Mesodermal cell (in vitro differentiated cells): Measurements from ENCODE around the gene PELI2.

ENCODE experiments used
- H3K27ac ChIP-seq: 2 replicates; pipeline ENCODE4 v1.7.0; 2013; ENCODE audit warnings: mild to moderate bottlenecking, low read depth, low read length, moderate library complexity; ENCODE audit not compliant: severe bottlenecking
- H3K36me3 ChIP-seq: 2 replicates; pipeline ENCODE4 v1.7.1; 2013; ENCODE audit warnings: mild to moderate bottlenecking, low read length, moderate library complexity; ENCODE audit not compliant: control insufficient read depth, insufficient read depth
- H3K4me1 ChIP-seq: one replicate; pipeline ENCODE4 v1.7.1; 2013; ENCODE audit warnings: mild to moderate bottlenecking, low read length; ENCODE audit not compliant: insufficient read depth, control insufficient read depth, poor library complexity, severe bottlenecking
- H3K4me3 ChIP-seq: 2 replicates; pipeline ENCODE4 v1.7.0; 2013; ENCODE audit warnings: low read length, control low read depth, mild to moderate bottlenecking; ENCODE audit not compliant: insufficient read depth, poor library complexity, severe bottlenecking; ENCODE audit errors: extremely low read depth
- H3K9me3 ChIP-seq: 2 replicates; pipeline ENCODE4 v1.7.1; 2013; ENCODE audit warnings: mild to moderate bottlenecking, low read length, moderate library complexity; ENCODE audit not compliant: control insufficient read depth
- WGBS, 2 experiments: methylation state at CpG; one replicate each; pipeline ENCODE4 v1.1.5; 2013; ENCODE audit warnings: missing lambda C conversion rate in 2 of 2; ENCODE audit not compliant: insufficient coverage in 2 of 2; 5-methylcytosine and 5-hydroxymethylcytosine counted together

PELI2 gene

DNA sequence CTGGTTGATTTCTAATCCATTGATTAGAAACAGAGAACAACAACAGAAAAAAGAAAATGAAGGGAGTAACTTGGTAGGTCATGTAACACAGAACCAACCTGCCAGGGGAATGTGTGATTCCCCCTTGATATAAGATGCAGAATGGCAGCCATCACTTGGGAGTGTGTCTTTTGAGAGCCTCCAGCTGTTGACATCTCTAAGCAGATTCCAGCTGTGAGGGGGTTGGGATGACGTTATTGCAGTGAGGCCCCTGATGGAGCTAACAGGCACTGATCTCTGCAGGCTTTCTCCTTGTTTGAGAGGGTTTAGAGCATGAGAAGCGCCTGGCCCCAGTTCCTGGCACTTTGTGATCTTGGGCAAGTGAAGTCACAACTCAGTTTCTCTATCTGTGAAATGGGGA is 124.9 kb downstream of the PELI2 start:
- H3K4me1 ChIP-seq: peaks cover 7% of the 10 kb centered on the region
- no peak overlapping the region for H3K27ac ChIP-seq
- H3K9me3 ChIP-seq: no peaks in the 10 kb centered on the region
- 14 to 50% methylated on average over 1 of the region's 2 CpGs for WGBS, 2 experiments
- no peak overlapping the region for H3K4me3 ChIP-seq
- no peaks in the 10 kb centered on the region for H3K36me3 ChIP-seq

DNA sequence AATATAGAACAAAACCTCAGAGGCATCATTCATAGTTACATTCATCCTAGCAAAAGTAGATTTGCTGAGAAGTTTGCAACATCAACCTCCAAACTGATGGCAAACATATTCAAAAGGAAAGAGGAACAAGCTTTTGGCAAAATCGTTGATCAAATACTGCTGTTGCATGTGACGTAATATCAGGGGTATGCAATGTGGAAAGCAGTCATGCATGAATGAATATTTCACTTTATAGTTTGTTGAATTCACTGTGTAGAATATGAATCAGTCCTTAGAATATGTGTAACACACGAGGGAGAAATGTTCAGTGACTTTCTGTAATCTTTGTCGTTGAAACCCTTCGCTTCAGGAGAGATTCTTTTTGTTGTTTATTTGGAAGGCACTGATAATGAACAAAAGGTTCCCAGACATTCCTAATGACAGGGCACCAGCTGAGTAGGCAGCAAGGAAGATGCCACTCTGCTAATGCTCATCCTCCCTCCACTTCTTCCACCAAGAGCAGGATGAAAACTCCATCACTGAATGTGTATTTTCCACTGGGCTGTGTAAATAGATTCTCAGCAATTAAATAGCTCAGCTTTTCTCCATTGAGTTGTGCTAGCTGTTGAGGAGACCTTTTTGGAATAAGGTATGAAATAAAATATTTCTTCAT is 126.1 kb downstream of the PELI2 start:
- Histone ChIP-seq H3K27ac (no peak overlapping the region), H3K9me3 (no peaks in the 10 kb centered on the region), H3K4me1 (peaks cover 7% of the 10 kb centered on the region), H3K36me3 (no peaks in the 10 kb centered on the region), H3K4me3 (no peak overlapping the region)
- WGBS, 2 experiments: 93 to 94% methylated on average over 2 to 5 of the region's 5 CpGs

DNA sequence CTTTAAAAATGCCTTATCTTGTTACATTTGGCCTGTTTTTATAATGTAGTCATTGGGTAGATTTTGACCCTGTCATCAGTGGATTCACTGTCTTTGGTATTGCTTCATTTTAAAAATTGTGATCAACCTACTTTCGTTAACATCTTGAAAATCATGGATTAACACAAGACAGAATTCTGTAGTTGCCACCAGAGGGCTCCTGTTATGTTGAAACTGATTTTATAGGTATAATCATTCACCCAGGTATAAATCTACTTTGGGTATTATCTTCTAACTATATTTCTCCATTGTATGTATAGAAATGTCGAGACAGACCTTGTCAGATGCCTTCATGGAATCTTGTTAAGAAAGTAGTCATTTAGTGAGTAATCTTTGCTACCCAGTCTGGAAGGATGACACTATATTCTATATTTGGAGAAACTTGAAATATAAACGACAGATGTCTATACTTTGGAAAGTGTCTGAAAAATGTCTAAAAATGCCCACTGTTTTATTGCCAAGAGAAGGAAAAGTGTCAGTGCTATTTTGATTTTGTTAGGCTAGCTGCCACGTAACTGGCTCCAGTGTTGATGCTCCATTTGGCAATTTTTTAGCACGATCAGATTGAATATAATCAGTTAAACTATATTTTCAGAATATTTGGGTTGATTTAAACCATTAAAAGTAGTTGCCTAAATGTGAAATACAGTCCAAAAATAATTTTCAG is 129.4 kb downstream of the PELI2 start:
- Histone ChIP-seq H3K4me3 (no peak overlapping the region), H3K4me1 (peaks cover 7% of the 10 kb centered on the region), H3K27ac (no peak overlapping the region), H3K36me3 (no peaks in the 10 kb centered on the region), H3K9me3 (no peaks in the 10 kb centered on the region)
- WGBS, 2 experiments: 100% methylated on average over 1 of the region's 5 CpGs

DNA sequence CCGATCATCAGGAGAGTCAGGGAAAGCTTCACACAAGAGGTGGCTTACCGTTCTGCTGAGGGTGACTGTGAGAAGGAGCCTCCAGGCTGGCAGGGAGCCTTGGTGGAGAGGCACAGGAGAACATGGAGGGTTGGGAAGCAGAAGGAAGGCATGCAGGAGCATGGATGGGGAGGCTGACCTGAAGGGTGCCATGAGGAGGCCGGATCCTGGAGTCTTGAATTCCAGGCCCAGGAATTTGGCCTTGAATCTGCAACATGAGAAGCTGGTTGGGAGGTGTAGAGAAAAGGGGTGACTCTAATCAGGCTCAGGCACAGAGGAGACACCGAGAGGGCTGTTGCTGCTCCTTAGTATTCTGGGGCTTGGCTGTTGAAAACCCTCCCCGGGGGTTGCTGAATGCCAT is 130.2 kb downstream of the PELI2 start:
- Histone ChIP-seq H3K36me3 (no peaks in the 10 kb centered on the region), H3K9me3 (no peaks in the 10 kb centered on the region), H3K4me1 (peaks cover 7% of the 10 kb centered on the region), H3K27ac (no peak overlapping the region), H3K4me3 (no peak overlapping the region)
- 86 to 87% methylated on average over 5 of the region's 5 CpGs for WGBS, 2 experiments

DNA sequence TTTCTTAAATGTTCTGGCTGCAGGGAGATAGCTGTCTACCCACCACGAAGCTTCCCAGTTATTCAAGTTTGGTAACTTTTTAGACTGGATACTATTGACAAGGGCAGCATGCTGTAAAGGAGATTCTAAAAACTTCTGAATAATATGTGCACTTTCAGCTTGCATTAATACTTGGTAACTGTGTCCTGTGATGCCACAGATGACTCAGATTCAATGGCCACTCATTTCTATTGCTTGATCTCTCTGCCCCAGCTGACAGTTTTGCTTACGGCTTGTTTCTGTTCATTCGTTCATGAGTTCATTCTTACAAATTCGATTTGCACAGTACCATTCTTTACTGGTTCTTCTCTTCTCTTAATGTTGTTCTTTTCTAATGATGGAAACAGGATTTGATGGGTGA is 142.8 kb downstream of the PELI2 start:
- Histone ChIP-seq H3K9me3 (peaks cover 4% of the 10 kb centered on the region), H3K27ac (no peak overlapping the region), H3K36me3 (peaks cover 2% of the 10 kb centered on the region), H3K4me3 (no peak overlapping the region), H3K4me1 (no peaks in the 10 kb centered on the region)
- 96 to 100% methylated on average over 3 to 4 of the region's 4 CpGs for WGBS, 2 experiments

DNA sequence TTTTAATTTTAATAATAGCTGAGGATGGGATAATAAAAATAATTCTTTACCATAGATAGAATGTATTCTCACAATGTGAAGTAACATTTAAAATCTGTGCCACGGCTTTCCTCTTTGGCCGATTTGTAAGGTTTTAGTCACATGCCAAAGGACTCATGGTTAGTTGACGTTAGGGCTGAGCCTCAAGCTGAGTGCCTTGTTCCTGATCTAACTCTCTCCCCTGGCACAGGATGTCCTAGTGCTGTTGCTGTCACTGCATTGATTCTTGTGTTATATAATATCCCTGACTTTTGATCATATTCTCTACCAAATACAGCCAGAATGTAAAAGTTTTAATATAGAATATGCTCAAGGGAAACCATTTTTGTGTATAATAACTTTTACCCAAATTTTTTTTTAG is 144.3 kb downstream of the PELI2 start:
- Histone ChIP-seq H3K27ac (no peak overlapping the region), H3K4me1 (no peaks in the 10 kb centered on the region), H3K36me3 (peaks cover 2% of the 10 kb centered on the region), H3K9me3 (peaks cover 4% of the 10 kb centered on the region), H3K4me3 (no peak overlapping the region)
- 90% methylated on average over 2 of the region's 3 CpGs; no CpG with 5 or more reads in 1 of the 2 experiments for WGBS, 2 experiments

DNA sequence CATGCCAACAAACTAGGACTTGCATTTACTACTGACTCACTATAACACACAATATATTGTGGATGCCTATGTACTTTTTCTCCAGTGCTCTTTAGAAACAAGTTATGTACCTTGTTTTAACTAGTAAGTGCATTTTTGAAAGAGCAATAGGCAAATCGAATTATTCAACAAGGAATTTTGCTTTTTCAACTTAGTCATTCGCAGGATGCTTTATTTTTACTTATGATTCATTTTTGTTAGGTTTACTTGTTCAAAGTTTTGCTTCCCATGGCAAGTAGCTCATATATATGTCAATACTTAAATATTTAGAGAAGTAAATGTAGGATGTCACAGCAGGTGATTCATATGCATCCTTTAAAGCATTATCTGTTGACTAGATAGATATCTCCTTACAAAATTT is 149.8 kb downstream of the PELI2 start:
- H3K36me3 ChIP-seq: no peaks in the 10 kb centered on the region
- H3K27ac ChIP-seq: no peak overlapping the region

DNA sequence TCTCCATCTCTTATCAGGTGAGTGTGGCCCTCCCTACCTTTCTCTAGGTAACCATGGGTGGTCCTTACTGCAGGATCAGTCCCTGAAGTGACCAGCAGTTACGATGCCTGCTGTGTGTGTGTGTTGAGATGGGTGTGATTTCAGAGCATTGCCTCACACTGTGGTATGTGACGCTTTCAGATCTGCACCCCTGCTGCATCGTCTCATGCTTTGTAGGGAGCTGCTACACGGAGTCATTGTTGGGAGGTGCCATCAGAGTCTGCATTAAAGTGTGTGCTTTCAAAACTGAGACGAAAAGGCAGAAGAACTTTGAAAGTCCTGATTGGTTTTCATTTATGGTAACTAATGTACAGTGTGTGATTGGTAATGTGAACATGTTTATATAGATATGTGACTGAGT is 150.5 kb downstream of the PELI2 start:
- Histone ChIP-seq H3K36me3 (no peaks in the 10 kb centered on the region), H3K4me1 (no peaks in the 10 kb centered on the region), H3K9me3 (no peaks in the 10 kb centered on the region), H3K27ac (no peak overlapping the region), H3K4me3 (no peak overlapping the region)
- 78 to 84% methylated on average over 4 of the region's 5 CpGs for WGBS, 2 experiments

More for the DNA sequence above, 149.8 kb downstream of the PELI2 start:
- Histone ChIP-seq H3K4me3 (no peak overlapping the region), H3K9me3 (no peaks in the 10 kb centered on the region), H3K4me1 (no peaks in the 10 kb centered on the region)
- no CpG with 5 or more reads among the region's 2 CpGs for WGBS, 2 experiments

DNA sequence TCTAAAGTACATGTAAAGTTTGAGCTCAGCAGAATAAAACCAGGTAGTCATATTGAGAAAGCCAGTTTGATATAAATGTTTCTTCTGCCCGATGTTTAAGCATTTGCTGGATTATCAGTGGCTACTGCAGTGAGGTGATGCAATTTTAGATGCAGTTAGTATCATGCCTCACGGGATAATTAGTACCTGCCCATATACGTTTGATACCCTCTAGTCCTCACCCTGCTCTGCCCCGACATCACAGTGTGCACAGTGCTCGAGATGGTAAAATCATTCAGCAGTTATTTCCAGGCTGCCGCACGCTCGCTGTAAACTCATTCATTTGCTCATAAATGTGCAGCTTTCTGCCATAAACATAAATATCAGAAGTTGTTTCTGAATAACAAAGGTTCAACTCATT is 152.7 kb downstream of the PELI2 start:
- Histone ChIP-seq H3K9me3 (no peaks in the 10 kb centered on the region), H3K4me1 (no peaks in the 10 kb centered on the region), H3K4me3 (no peak overlapping the region), H3K27ac (no peak overlapping the region), H3K36me3 (no peaks in the 10 kb centered on the region)
- WGBS, 2 experiments: 90 to 92% methylated on average over 6 to 7 of the region's 8 CpGs

DNA sequence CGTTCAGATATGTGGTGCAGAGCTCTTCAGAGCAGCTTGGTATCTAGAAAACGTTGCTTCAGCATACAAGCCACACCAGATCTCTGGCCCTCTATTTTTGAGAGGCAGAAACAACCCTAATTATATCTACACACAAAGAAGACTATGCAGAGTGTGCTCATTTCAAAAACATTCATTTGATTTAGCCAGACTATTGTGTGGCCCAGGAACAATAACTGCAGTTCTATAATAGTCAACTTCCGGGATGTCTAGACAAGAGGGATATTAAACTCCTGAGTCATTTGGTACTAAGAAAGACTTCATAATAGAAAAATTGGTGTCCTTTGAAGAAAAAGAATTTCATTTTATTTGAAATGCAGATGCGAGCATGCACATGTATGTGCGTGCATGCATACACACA is 153.8 kb downstream of the PELI2 start:
- 89 to 100% methylated on average over 4 to 5 of the region's 5 CpGs for WGBS, 2 experiments

DNA sequence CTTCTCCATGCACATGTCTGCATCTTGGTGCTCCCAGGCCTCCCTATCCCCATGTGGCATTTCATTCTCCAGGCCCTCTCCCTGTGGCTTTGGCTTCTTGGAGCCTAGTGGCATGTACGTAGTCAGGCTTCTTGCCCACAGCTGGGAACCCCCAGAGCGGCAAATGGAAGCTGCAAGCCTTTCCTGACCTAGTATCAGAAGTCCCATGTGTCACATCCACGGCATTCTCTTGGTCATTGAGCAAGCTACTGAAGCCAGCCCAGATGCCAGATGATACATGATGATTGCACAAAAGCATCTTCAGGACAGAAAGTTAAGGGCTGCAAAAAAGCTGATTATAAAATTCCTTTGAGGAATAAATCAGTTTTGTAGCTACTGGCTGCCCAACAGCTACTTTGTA is 154.9 kb downstream of the PELI2 start:
- Histone ChIP-seq H3K27ac (no peak overlapping the region), H3K4me1 (no peaks in the 10 kb centered on the region), H3K36me3 (no peaks in the 10 kb centered on the region), H3K4me3 (no peak overlapping the region), H3K9me3 (no peaks in the 10 kb centered on the region)
- 83 to 92% methylated on average over 2 to 3 of the region's 3 CpGs for WGBS, 2 experiments

More for the DNA sequence above, 153.8 kb downstream of the PELI2 start:
- H3K36me3 ChIP-seq: no peaks in the 10 kb centered on the region
- no peaks in the 10 kb centered on the region for H3K9me3 ChIP-seq
- no peak overlapping the region for H3K27ac ChIP-seq
- no peak overlapping the region for H3K4me3 ChIP-seq
- H3K4me1 ChIP-seq: no peaks in the 10 kb centered on the region
